DOHH2 (cell line): ENCODE results near the gene CTRB2.
A peak's percentile ranks its signal among the peaks of the same experiment; 100 is the strongest.

Source experiments
- H3F3A ChIP-seq: fragments of 200-600 bp; sonication (generic), shearing (Covaris generic); 2 replicates; pipeline ENCODE4 v1.6.0; 2016; ENCODE audit warnings: antibody characterized with exemption, mild to moderate bottlenecking; ENCODE audit not compliant: control insufficient read depth, insufficient read depth
- H3K27ac ChIP-seq: fragments of 200-600 bp; sonication (generic); 2 replicates; pipeline ENCODE4 v1.5.1; 2014; ENCODE audit warnings: low read depth, mild to moderate bottlenecking, low read length, moderate library complexity
- H3K27me3 ChIP-seq: fragments of 200-600 bp; sonication (generic); 2 replicates; pipeline ENCODE4 v1.6.1; 2014; ENCODE audit warnings: mild to moderate bottlenecking, low read length, mixed read lengths; ENCODE audit not compliant: control insufficient read depth
- H3K36me3 ChIP-seq: fragments of 200-600 bp; sonication (generic); 2 replicates; pipeline ENCODE4 v1.6.1; 2014; ENCODE audit warnings: mild to moderate bottlenecking, low read length, moderate library complexity, mixed read lengths; ENCODE audit not compliant: control insufficient read depth
- H3K4me1 ChIP-seq: fragments of 200-600 bp; sonication (generic); 2 replicates; pipeline ENCODE4 v1.6.1; 2014; ENCODE audit warnings: mild to moderate bottlenecking, low read length, mixed read lengths; ENCODE audit not compliant: control insufficient read depth
- H3K4me2 ChIP-seq: fragments of 200-600 bp; sonication (generic); 2 replicates; pipeline ENCODE4 v1.6.0; 2014; ENCODE audit warnings: mild to moderate bottlenecking, low read length, moderate library complexity
- H3K4me3 ChIP-seq: fragments of 200-600 bp; sonication (generic); 2 replicates; pipeline ENCODE4 v1.5.1; 2014; ENCODE audit warnings: mild to moderate bottlenecking, low read length, mixed read lengths
- H3K79me2 ChIP-seq: fragments of 200-600 bp; sonication (generic); 2 replicates; pipeline ENCODE4 v1.6.1; 2014; ENCODE audit warnings: mild to moderate bottlenecking, low read length, mixed read lengths; ENCODE audit not compliant: control insufficient read depth
- H3K9me2 ChIP-seq: fragments of 200-600 bp; sonication (generic); replicated peaks from 2 replicates; pipeline ENCODE4 v1.6.1; 2014; ENCODE audit warnings: mild to moderate bottlenecking, low read length, mixed read lengths; ENCODE audit not compliant: control insufficient read depth
- H3K9me3 ChIP-seq: fragments of 200-600 bp; sonication (generic); 2 replicates; pipeline ENCODE4 v1.6.1; 2014; ENCODE audit warnings: antibody characterized with exemption, low read length, mixed read lengths; ENCODE audit not compliant: control insufficient read depth, insufficient read depth
- H4K20me1 ChIP-seq: fragments of 200-600 bp; sonication (generic); 2 replicates; pipeline ENCODE4 v1.6.0; 2014; ENCODE audit warnings: low read depth, mild to moderate bottlenecking, antibody characterized with exemption, low read length, moderate library complexity; ENCODE audit not compliant: control insufficient read depth, insufficient read depth
- EZH2phosphoT487 ChIP-seq: fragments of 200-600 bp; sonication (generic); IDR thresholded peaks from 2 replicates; pipeline ENCODE4 v1.6.1; 2017; ENCODE audit warnings: borderline replicate concordance, mild to moderate bottlenecking, antibody characterized with exemption, low read length, moderate library complexity, mixed read lengths
- TF ChIP-seq, protein P1 (sequence below): fragments of 200-600 bp; sonication (generic); IDR thresholded peaks from one replicate; pipeline ENCODE4 v1.5.1; 2014; ENCODE audit warnings: antibody characterized with exemption, mild to moderate bottlenecking, low read depth, low read length; ENCODE audit not compliant: poor library complexity, severe bottlenecking

Gene CTRB2

DNA sequence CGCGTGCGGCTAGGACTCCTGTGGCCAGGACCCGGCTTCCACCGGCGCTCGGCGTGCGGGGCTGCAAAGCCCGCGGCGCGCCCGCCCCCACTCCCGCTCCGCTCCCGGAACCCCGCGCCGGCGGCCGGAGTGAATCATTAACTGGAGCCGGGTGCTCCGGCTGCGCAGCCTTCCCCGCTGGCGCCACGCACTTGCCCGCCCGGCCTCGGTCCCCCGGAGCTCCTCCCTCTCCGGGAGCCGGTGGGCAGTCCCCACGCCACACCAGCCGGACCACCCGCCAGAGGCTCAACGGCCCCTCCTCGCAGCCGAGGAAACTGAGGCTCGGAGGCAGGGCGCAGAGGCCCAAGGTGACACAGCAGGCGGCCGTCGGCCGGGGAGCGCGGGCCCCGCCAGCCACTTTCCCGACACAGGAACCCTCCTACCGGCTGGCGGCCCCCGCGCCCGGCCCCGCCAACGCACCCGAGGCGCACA is 43.9 kb upstream of the CTRB2 start:
- peak overlapping the region; percentile 64 for H3K4me2 ChIP-seq
- no peaks in the 10 kb centered on the region for H3K9me2 ChIP-seq
- H4K20me1 ChIP-seq: peaks cover 9% of the 10 kb centered on the region; the same call in 1 of the 2 replicates
- no peaks in the 10 kb centered on the region for H3F3A ChIP-seq
- H3K27ac ChIP-seq: no peak overlapping the region
- peak overlapping the region; percentile 71 for H3K4me3 ChIP-seq
- peaks cover 13% of the 10 kb centered on the region for H3K27me3 ChIP-seq
- no peak for TF ChIP-seq EZH2phosphoT487
- TF ChIP-seq, protein P1, sequence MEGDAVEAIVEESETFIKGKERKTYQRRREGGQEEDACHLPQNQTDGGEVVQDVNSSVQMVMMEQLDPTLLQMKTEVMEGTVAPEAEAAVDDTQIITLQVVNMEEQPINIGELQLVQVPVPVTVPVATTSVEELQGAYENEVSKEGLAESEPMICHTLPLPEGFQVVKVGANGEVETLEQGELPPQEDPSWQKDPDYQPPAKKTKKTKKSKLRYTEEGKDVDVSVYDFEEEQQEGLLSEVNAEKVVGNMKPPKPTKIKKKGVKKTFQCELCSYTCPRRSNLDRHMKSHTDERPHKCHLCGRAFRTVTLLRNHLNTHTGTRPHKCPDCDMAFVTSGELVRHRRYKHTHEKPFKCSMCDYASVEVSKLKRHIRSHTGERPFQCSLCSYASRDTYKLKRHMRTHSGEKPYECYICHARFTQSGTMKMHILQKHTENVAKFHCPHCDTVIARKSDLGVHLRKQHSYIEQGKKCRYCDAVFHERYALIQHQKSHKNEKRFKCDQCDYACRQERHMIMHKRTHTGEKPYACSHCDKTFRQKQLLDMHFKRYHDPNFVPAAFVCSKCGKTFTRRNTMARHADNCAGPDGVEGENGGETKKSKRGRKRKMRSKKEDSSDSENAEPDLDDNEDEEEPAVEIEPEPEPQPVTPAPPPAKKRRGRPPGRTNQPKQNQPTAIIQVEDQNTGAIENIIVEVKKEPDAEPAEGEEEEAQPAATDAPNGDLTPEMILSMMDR: no peak
- no peaks in the 10 kb centered on the region for H3K36me3 ChIP-seq
- H3K4me1 ChIP-seq: 0 out of 2 replicates have a peak, but pooled peaks cover 6% of the 10 kb centered on the region
- no peaks in the 10 kb centered on the region for H3K79me2 ChIP-seq
- H3K9me3 ChIP-seq: no peaks in the 10 kb centered on the region

GRCh38 chr16:75250089-75250808 is 43.3 kb upstream of the CTRB2 start:
- H3K27ac ChIP-seq: no peak overlapping the region
- H3K79me2 ChIP-seq: no peaks in the 10 kb centered on the region

DNA sequence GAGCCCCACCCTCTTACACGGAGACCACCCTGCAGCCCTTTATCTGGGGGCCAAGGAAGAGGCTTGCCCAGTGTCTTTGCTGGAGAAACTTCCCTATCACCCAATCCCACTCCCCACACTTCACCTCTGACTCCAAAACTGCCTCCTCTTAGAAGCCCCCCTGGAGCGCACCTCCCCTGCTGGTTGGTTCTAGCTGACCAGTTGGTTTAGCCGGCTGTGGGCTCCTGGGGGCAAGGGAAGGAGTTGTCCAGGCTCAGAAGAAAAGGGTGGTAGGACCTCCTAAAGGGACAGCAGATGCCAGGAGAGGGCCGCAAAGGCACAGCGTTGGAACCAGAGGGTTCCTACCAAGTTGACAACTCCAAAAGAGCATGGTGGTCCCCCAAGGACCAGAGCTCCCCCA is 42.5 kb upstream of the CTRB2 start:
- H3K36me3 ChIP-seq: no peaks in the 10 kb centered on the region

More at GRCh38 chr16:75250089-75250808, 43.3 kb upstream of the CTRB2 start:
- Histone ChIP-seq H3K4me3 (peak overlapping the region; percentile 71), H4K20me1 (peaks cover 9% of the 10 kb centered on the region; the same call in 1 of the 2 replicates), H3K27me3 (peaks cover 13% of the 10 kb centered on the region), H3F3A (no peaks in the 10 kb centered on the region), H3K9me3 (no peaks in the 10 kb centered on the region), H3K4me2 (peak overlapping the region; percentile 64), H3K9me2 (no peaks in the 10 kb centered on the region), H3K4me1 (peaks cover 10% of the 10 kb centered on the region), H3K36me3 (no peaks in the 10 kb centered on the region)
- TF ChIP-seq, protein P1: no peak
- TF ChIP-seq EZH2phosphoT487: no peak

More for the DNA sequence above, 42.5 kb upstream of the CTRB2 start:
- Histone ChIP-seq H3K27me3 (peaks cover 13% of the 10 kb centered on the region), H3K79me2 (no peaks in the 10 kb centered on the region), H3F3A (no peaks in the 10 kb centered on the region), H4K20me1 (peaks cover 9% of the 10 kb centered on the region; the same call in 1 of the 2 replicates), H3K27ac (no peak overlapping the region), H3K9me3 (no peaks in the 10 kb centered on the region), H3K9me2 (no peaks in the 10 kb centered on the region), H3K4me3 (no peak overlapping the region), H3K4me1 (peaks cover 18% of the 10 kb centered on the region), H3K4me2 (no peak overlapping the region)
- TF ChIP-seq, protein P1: no peak
- no peak for TF ChIP-seq EZH2phosphoT487
